VCaP (cell line): ENCODE results near the gene CRIP3.

Source experiments
- H3K27ac ChIP-seq: fragments of 450-650 bp; 2 replicates; pipeline ENCODE4 v1.5.1; 2017
- TF ChIP-seq, protein P1 (sequence below): fragments of 450-650 bp; conservative IDR thresholded peaks from 2 replicates; pipeline ENCODE4 v1.5.1; 2017; ENCODE audit warnings: mild to moderate bottlenecking, moderate library complexity

The CRIP3 gene

DNA sequence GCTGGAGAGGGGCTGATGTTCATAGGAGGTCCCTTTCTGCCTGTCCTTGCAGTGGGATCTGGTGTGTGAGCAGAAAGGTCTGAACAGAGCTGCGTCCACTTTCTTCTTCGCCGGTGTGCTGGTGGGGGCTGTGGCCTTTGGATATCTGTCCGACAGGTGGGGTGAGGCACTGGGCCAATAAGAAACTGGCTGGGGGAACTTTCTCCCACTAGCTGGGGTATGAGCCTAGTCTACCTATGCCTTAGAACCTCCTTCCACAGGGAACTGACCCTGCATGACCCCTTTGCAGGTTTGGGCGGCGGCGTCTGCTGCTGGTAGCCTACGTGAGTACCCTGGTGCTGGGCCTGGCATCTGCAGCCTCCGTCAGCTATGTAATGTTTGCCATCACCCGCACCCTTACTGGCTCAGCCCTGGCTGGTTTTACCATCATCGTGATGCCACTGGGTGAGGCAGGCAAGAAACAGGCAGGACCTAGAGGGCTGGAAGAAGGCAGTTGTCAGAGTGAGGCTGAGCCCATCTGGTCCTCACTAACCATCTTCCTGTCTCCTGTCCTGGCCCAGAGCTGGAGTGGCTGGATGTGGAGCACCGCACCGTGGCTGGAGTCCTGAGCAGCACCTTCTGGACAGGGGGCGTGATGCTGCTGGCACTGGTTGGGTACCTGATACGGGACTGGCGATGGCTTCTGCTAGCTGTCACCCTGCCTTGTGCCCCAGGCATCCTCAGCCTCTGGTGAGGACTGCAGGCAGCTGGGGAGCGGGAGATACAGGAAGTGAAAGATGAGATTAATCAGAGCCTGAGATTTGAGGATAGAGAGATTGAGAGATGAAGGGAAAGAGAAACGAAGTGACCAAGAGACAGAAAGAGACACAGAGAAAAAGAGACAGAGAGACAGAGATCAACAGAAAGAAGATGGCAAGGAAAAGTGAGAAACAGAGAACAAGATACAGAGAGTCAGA is 9.0 kb downstream of the CRIP3 start:
- TF ChIP-seq, protein P1, sequence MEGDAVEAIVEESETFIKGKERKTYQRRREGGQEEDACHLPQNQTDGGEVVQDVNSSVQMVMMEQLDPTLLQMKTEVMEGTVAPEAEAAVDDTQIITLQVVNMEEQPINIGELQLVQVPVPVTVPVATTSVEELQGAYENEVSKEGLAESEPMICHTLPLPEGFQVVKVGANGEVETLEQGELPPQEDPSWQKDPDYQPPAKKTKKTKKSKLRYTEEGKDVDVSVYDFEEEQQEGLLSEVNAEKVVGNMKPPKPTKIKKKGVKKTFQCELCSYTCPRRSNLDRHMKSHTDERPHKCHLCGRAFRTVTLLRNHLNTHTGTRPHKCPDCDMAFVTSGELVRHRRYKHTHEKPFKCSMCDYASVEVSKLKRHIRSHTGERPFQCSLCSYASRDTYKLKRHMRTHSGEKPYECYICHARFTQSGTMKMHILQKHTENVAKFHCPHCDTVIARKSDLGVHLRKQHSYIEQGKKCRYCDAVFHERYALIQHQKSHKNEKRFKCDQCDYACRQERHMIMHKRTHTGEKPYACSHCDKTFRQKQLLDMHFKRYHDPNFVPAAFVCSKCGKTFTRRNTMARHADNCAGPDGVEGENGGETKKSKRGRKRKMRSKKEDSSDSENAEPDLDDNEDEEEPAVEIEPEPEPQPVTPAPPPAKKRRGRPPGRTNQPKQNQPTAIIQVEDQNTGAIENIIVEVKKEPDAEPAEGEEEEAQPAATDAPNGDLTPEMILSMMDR: no peak
- H3K27ac ChIP-seq: no peak overlapping the region

DNA sequence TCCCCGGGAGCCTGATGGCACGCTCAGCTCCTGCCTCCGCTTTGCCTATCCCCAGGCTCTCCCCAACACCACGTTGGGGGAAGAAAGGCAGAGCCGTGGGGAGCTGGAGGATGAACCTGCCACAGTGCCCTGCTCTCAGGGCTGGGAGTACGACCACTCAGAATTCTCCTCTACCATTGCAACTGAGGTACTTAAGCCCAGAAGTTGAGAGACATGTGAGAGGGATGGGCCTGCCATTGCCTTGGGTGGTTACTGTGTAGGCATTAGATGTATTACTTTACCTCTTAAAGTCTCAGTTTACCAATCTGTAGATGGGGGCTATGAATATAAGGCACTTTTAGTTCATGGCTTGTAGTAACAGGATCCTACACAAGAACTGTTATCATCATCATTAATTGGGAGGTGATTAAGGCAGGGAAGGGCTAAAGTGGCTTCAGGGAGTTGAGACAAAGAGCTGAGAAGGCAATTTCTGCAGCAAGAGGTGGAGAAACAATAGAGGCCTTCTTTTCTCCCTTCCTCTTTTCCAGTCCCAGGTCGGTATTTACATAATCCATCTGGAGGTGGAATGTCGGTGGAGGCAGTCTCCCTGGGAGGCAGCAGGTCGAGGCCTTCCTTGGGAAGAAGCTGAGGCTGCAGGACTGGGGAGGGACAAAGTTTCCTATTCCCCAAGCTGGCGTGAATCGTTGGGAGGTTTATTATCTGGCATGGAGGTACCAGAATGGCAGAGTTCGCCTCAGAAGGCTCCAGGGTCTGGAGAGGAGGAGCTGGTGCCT is 9.9 kb downstream of the CRIP3 start:
- H3K27ac ChIP-seq: no peak overlapping the region
- TF ChIP-seq, protein P1: no peak

DNA sequence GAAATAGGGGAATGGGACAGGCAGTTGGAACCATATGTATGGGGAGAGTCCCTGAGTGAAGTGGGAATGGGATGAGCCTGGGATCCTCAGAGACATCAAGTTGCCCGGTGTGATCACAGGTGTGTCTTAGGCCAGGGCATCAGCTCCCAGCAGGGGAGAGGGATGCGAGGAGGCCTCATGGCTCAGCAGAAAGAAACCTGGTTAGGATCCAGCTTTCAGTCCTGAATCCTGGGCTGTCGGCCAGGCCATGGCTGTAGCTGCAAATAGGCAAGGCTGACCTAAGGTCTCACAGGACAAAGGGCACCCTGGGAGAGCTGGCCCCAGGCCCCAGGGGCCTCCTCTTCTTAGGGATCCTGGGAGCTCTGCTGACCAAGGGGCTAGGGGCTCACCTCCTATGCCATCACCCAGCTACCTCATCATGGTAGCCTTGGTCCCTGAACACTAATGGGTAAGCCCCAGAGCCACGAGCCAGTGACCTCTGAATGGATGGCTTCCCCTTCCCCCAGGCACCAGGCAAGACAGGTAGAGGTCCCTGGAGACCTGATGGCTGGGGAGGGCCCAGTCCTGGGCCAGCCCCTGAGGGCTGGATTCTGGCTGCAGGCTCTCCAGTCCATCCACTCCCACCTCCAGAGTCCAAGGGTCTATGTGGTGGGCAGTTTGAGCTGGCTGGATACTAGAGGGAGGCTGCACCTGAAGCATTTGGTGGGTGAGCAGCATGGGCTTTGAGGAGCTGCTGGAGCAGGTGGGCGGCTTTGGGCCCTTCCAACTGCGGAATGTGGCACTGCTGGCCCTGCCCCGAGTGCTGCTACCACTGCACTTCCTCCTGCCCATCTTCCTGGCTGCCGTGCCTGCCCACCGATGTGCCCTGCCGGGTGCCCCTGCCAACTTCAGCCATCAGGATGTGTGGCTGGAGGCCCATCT is 10.7 kb downstream of the CRIP3 start, which contains the start of gene SLC22A7:
Gene SLC22A7, plus strand, starts transcription at position 617 of the 921 bp plus-strand sequence. Its CDS starts 99 bp downstream, at position 716.
- H3K27ac ChIP-seq: no peak within 1 kb of the TSS

DNA sequence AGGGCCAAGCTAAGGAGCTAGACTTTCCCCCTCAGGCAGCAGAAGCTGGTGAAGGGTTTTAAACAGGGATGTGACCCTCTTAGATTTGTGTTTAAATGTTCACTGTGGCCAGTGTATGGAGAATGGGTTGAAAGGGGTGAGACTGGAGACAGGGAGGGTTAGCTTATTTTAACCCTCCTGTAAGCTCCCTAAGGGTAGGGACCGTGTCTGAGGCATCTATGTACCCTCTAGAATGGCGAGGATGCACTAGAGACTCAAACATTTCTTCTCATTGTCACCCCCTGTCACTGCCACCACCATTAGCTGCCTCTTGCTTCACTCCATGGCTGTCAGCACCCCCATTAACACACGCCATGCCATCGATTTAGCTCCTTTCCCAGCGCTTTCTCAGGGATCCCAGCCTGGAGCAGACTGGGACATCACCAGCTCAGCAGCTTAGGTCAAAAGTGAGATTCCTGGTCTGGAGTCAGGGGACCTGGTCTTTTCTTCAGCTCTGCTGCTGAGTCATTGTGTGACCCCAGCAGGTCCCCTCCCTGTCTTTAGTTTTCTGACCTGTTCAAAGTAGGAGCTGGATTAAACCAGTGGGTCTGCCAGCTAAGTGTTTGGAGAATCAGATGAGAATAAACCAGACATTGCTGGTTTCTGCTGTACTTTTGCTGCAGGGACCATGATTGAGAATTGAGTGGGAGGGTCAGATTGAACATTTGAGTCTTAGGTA is 11.7 kb downstream of the CRIP3 start:
- no peak overlapping the region for H3K27ac ChIP-seq

More for the DNA sequence above, 10.7 kb downstream of the CRIP3 start, which contains the start of gene SLC22A7:
- TF ChIP-seq, protein P1: no peak

GRCh38 chr6:43295456-43295855 is 13.2 kb downstream of the CRIP3 start:
- H3K27ac ChIP-seq: no peak overlapping the region
- TF ChIP-seq, protein P1: no peak

More for the DNA sequence above, 11.7 kb downstream of the CRIP3 start:
- TF ChIP-seq, protein P1: no peak

- TF ChIP-seq, protein P1: no peak
- H3K27ac ChIP-seq: no peak overlapping the region
Observed at GRCh38 chr6:43294536-43294935, 14.1 kb downstream of the CRIP3 start.
